HEK293 (cell line): Measurements from ENCODE around the gene SBF1.

ENCODE experiments used
- CTCF ChIA-PET: fragments of 350-600 bp; formaldehyde crosslinking; extraction: SDS; loops from one replicate; lab custom pipeline; 2021; ENCODE audit warnings: antibody characterized with exemption; lab: Yijun Ruan, JAX
- POLR2A ChIA-PET: fragments of 300-600 bp; formaldehyde crosslinking; extraction: SDS; loops from one replicate; lab custom pipeline; 2020; ENCODE audit warnings: antibody characterized with exemption, inconsistent platforms; lab: Yijun Ruan, JAX
- H3K27ac ChIP-seq: fragments of 200-500 bp; sonication (Bioruptor generic); 2 replicates; pipeline ENCODE4 v1.5.1; 2014; ENCODE audit warnings: low read depth, low read length, control low read depth, inconsistent platforms; ENCODE audit errors: extremely low read depth
- H3K36me3 ChIP-seq, 2 experiments: fragments of 200-500 bp in 1 of 2; sonication (Bioruptor generic) in 1 of 2; 1 replicate in 1 of 2; 2 replicates in 1 of 2; pipeline ENCODE4 v1.5.1; 2014 to 2017; ENCODE audit warnings: inconsistent platforms in 2 of 2, low read length in 2 of 2; ENCODE audit not compliant: control insufficient read depth in 2 of 2, insufficient read depth in 1 of 2
- H3K4me1 ChIP-seq: fragments of 200-500 bp; sonication (Bioruptor generic); 2 replicates; pipeline ENCODE4 v1.5.1; 2014; ENCODE audit warnings: mild to moderate bottlenecking, low read length, inconsistent platforms; ENCODE audit not compliant: control insufficient read depth, insufficient read depth
- H3K4me3 ChIP-seq: 2 replicates; pipeline ENCODE4 v1.5.1; 2011; ENCODE audit warnings: low read depth, mild to moderate bottlenecking, control low read depth, low read length, moderate library complexity
- H3K9me3 ChIP-seq: fragments of 200-500 bp; sonication (Bioruptor generic); 2 replicates; pipeline ENCODE4 v1.5.1; 2014; ENCODE audit warnings: low read depth, low read length, inconsistent platforms; ENCODE audit not compliant: control insufficient read depth, insufficient read depth
- SALL2 ChIP-seq: fragments of 450-650 bp; formaldehyde crosslinking; IDR thresholded peaks from 2 replicates; pipeline ENCODE4 v1.5.0; 2017; ENCODE audit warnings: missing biosample characterization, mild to moderate bottlenecking, missing genetic modification characterization, borderline replicate concordance
- SP7 ChIP-seq: fragments of 450-650 bp; formaldehyde crosslinking; IDR thresholded peaks from 2 replicates; pipeline ENCODE4 v1.5.1; 2016; ENCODE audit warnings: missing biosample characterization, missing genetic modification characterization
- ZBTB8A ChIP-seq: fragments of 450-650 bp; formaldehyde crosslinking; IDR thresholded peaks from 2 replicates; pipeline ENCODE4 v1.5.1; 2016; ENCODE audit warnings: missing biosample characterization, missing genetic modification characterization
- ZNF112 ChIP-seq: fragments of 450-650 bp; formaldehyde crosslinking; IDR thresholded peaks from 2 replicates; pipeline ENCODE4 v1.5.0; 2017; ENCODE audit warnings: missing biosample characterization, missing genetic modification characterization
- ZNF121 ChIP-seq: fragments of 450-650 bp; formaldehyde crosslinking; IDR thresholded peaks from 2 replicates; pipeline ENCODE4 v1.5.1; 2016; ENCODE audit warnings: missing biosample characterization, missing genetic modification characterization
- ZNF138 ChIP-seq: fragments of 450-650 bp; formaldehyde crosslinking; IDR thresholded peaks from 2 replicates; pipeline ENCODE4 v1.5.1; 2016; ENCODE audit warnings: missing biosample characterization, missing genetic modification characterization, borderline replicate concordance
- ZNF16 ChIP-seq: fragments of 450-650 bp; formaldehyde crosslinking; IDR thresholded peaks from 2 replicates; pipeline ENCODE4 v1.5.1; 2016; ENCODE audit warnings: low read depth, missing biosample characterization, missing genetic modification characterization
- ZNF175 ChIP-seq: fragments of 450-650 bp; formaldehyde crosslinking; IDR thresholded peaks from 2 replicates; pipeline ENCODE4 v1.5.1; 2016; ENCODE audit warnings: missing biosample characterization, missing genetic modification characterization
- ZNF221 ChIP-seq: fragments of 450-650 bp; formaldehyde crosslinking; IDR thresholded peaks from 2 replicates; pipeline ENCODE4 v1.5.1; 2017; ENCODE audit warnings: missing biosample characterization, missing genetic modification characterization, borderline replicate concordance
- ZNF324 ChIP-seq: fragments of 450-650 bp; formaldehyde crosslinking; IDR thresholded peaks from 2 replicates; pipeline ENCODE4 v1.5.1; 2016; ENCODE audit warnings: missing biosample characterization, missing genetic modification characterization
- ZNF514 ChIP-seq: fragments of 450-650 bp; formaldehyde crosslinking; IDR thresholded peaks from 2 replicates; pipeline ENCODE4 v1.5.1; 2016; ENCODE audit warnings: missing biosample characterization, missing genetic modification characterization
- ZNF560 ChIP-seq: fragments of 450-650 bp; formaldehyde crosslinking; IDR thresholded peaks from 2 replicates; pipeline ENCODE4 v1.5.1; 2017; ENCODE audit warnings: missing biosample characterization, missing genetic modification characterization, borderline replicate concordance
- ZNF626 ChIP-seq: fragments of 450-650 bp; sonication (Bioruptor Pico); formaldehyde crosslinking; IDR thresholded peaks from 2 replicates; pipeline ENCODE4 v1.5.1; 2018; ENCODE audit warnings: missing biosample characterization, missing genetic modification characterization, inconsistent platforms
- ZNF670 ChIP-seq: fragments of 450-650 bp; formaldehyde crosslinking; IDR thresholded peaks from 2 replicates; pipeline ENCODE4 v1.5.1; 2016; ENCODE audit warnings: missing biosample characterization, missing genetic modification characterization, low read depth
- ZNF747 ChIP-seq: fragments of 450-650 bp; formaldehyde crosslinking; IDR thresholded peaks from 2 replicates; pipeline ENCODE4 v1.5.1; 2016; ENCODE audit warnings: missing biosample characterization, missing genetic modification characterization
- ZNF785 ChIP-seq: fragments of 450-650 bp; formaldehyde crosslinking; IDR thresholded peaks from 2 replicates; pipeline ENCODE4 v1.5.1; 2016; ENCODE audit warnings: missing biosample characterization, missing genetic modification characterization
- ZXDB ChIP-seq: fragments of 450-650 bp; formaldehyde crosslinking; IDR thresholded peaks from 2 replicates; pipeline ENCODE4 v1.5.1; 2016; ENCODE audit warnings: missing biosample characterization, missing genetic modification characterization
- TF ChIP-seq, protein P1 (sequence below): fragments of 450-650 bp; formaldehyde crosslinking; IDR thresholded peaks from 2 replicates; pipeline ENCODE4 v1.5.1; 2017; ENCODE audit warnings: missing biosample characterization, missing genetic modification characterization
- TF ChIP-seq, protein P2 (sequence below): fragments of 450-650 bp; formaldehyde crosslinking; IDR thresholded peaks from 2 replicates; pipeline ENCODE4 v1.5.0; 2017; ENCODE audit warnings: missing biosample characterization, missing genetic modification characterization, borderline replicate concordance

SBF1 gene

DNA sequence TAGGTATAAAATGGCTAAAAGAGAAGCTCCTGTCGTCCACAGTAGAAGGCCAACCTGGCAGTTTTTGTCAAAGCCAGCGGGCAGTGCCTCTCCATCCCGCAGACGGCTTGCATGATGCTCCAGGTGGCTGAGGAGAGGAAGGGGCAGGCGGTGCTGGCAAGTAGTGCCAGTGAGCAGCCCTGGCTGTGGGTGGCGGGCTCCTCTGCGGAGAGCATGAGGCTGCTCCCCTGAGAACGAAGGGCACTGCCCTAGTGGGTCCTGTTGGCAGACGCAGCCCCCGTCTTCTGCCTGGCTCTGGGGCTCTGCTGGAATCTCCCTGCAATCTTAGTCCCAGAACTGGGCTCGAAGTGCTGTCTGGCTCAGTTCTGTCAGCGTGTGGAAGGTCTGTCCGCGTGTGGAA is 50.9 kb downstream of the SBF1 start:
- POLR2A ChIA-PET = no interaction called here
- Histone ChIP-seq H3K36me3 (peaks cover 59 to 91% of the 10 kb centered on the region in 2 experiments), H3K9me3 (no peaks in the 10 kb centered on the region), H3K4me3 (no peak overlapping the region), H3K27ac (no peak overlapping the region), H3K4me1 (no peaks in the 10 kb centered on the region)
- TF ChIP-seq ZNF560 (tag by site-specific recombination) (no peak), ZNF785 (tag by site-specific recombination) (no peak), ZNF670 (tag by site-specific recombination) (no peak), ZNF112 (tag by site-specific recombination) (no peak), ZNF121 (no peak)
- CTCF ChIA-PET = interaction anchor here (0.5 to 0.6 kb wide), 3 partner anchors 74 to 198 kb away, joined by 3 read pairs; no protein-coding TSS in a partner anchor

- no peaks in the 10 kb centered on the region for H3K4me1 ChIP-seq
- CTCF ChIA-PET = interaction anchor here (0.5 to 0.6 kb wide), 3 partner anchors 75 to 199 kb away, joined by 3 read pairs; no protein-coding TSS in a partner anchor
- H3K36me3 ChIP-seq = peaks cover 52 to 91% of the 10 kb centered on the region in 2 experiments
- no peak overlapping the region for H3K27ac ChIP-seq
- POLR2A ChIA-PET = no interaction called here
- H3K9me3 ChIP-seq = no peaks in the 10 kb centered on the region
- TF ChIP-seq ZNF324 (no peak), ZNF626 (tag by site-specific recombination) (no peak), ZNF16 (tag by site-specific recombination) (no peak), ZNF175 (tag by site-specific recombination) (no peak), ZNF121 (no peak), SALL2 (tag by site-specific recombination) (no peak)
- TF ChIP-seq, protein P1, sequence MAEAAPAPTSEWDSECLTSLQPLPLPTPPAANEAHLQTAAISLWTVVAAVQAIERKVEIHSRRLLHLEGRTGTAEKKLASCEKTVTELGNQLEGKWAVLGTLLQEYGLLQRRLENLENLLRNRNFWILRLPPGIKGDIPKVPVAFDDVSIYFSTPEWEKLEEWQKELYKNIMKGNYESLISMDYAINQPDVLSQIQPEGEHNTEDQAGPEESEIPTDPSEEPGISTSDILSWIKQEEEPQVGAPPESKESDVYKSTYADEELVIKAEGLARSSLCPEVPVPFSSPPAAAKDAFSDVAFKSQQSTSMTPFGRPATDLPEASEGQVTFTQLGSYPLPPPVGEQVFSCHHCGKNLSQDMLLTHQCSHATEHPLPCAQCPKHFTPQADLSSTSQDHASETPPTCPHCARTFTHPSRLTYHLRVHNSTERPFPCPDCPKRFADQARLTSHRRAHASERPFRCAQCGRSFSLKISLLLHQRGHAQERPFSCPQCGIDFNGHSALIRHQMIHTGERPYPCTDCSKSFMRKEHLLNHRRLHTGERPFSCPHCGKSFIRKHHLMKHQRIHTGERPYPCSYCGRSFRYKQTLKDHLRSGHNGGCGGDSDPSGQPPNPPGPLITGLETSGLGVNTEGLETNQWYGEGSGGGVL (tag by site-specific recombination) = no peak
- TF ChIP-seq, all 188 proteins: peak for 0
- H3K4me3 ChIP-seq = no peak overlapping the region
Observed at GRCh38 chr22:50422961-50423815, 51.6 kb downstream of the SBF1 start.

DNA sequence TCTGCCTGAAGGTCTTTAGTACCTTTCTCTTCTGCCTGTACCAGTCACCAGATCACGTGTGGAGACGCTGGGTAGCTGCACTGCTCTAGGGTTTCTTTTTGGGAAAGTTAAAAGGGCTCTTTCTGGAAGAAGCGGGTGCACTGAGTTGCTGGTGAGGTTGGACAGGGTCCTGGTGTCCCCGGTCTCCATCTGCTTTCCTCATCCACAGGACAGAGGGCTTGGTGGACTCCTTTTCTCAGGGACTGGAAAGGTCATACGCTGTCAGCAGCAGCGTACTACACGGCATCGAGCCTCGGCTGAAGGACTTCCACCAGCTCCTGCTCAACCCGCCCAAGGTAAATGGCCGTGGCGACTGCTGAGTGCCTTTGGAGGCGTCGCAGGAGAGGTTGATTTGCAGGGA is 52.8 kb downstream of the SBF1 start:
- Histone ChIP-seq H3K27ac (0 out of 2 replicates have a peak overlapping the region, but pooled peaks have one; percentile 9), H3K4me3 (no peak overlapping the region), H3K36me3 (peaks cover 47 to 92% of the 10 kb centered on the region in 2 experiments), H3K9me3 (no peaks in the 10 kb centered on the region)
- POLR2A ChIA-PET = no interaction called here
- TF ChIP-seq ZNF514 (tag by site-specific recombination) (no peak), ZNF138 (tag by site-specific recombination) (no peak), SP7 (tag by site-specific recombination) (no peak), ZNF324 (no peak), ZBTB8A (no peak), ZNF221 (tag by site-specific recombination) (no peak), ZXDB (tag by site-specific recombination) (no peak), ZNF747 (tag by site-specific recombination) (no peak)
- TF ChIP-seq, protein P2, sequence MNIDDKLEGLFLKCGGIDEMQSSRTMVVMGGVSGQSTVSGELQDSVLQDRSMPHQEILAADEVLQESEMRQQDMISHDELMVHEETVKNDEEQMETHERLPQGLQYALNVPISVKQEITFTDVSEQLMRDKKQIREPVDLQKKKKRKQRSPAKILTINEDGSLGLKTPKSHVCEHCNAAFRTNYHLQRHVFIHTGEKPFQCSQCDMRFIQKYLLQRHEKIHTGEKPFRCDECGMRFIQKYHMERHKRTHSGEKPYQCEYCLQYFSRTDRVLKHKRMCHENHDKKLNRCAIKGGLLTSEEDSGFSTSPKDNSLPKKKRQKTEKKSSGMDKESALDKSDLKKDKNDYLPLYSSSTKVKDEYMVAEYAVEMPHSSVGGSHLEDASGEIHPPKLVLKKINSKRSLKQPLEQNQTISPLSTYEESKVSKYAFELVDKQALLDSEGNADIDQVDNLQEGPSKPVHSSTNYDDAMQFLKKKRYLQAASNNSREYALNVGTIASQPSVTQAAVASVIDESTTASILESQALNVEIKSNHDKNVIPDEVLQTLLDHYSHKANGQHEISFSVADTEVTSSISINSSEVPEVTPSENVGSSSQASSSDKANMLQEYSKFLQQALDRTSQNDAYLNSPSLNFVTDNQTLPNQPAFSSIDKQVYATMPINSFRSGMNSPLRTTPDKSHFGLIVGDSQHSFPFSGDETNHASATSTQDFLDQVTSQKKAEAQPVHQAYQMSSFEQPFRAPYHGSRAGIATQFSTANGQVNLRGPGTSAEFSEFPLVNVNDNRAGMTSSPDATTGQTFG = no peak
- TF ChIP-seq, all 188 proteins: peak for 0
- CTCF ChIA-PET = interaction anchor here (0.6 kb wide), 1 partner anchor 263 kb away, joined by 3 read pairs; no protein-coding TSS in a partner anchor
- no peaks in the 10 kb centered on the region for H3K4me1 ChIP-seq
